Adrenal gland (tissue), 5 donors: Measurements from ENCODE around the gene MALT1.

ENCODE experiments used
- CTCF ChIP-seq, 6 experiments: fragments of 450-650 bp in 4 of 6; fragments of 200-600 bp in 2 of 6; sonication (generic) in 1 of 6; IDR thresholded peaks; 1 replicate in 5 of 6; 2 replicates in 1 of 6; pipeline versions ENCODE4 v1.5.1 to v1.8.0; 2016 to 2021; ENCODE audit warnings: antibody characterized with exemption in 6 of 6, mild to moderate bottlenecking in 2 of 6, moderate library complexity in 1 of 6
- POLR2A ChIP-seq, 2 donors: fragments of 450-650 bp; IDR thresholded peaks; one replicate each; pipeline ENCODE4 v1.6.1; 2017; ENCODE audit warnings: antibody characterized with exemption in 2 of 2, mild to moderate bottlenecking in 2 of 2, moderate library complexity in 1 of 2
- donor health status: DM: no; HTN: no; CAD: no.

GRCh38 chr18:58784601-58785137 lies 113.4 kb downstream of the MALT1 start:
- no peak for TF ChIP-seq CTCF (IDR thresholded peaks at IDR 0.05)
- TF ChIP-seq POLR2A (IDR thresholded peaks at IDR 0.05): no peak
